Transverse colon (tissue), 4 donors: Measurements from ENCODE around the gene ETNK2. TPM values are rescaled to one million over a fixed set of nuclear protein-coding genes. Genes with fewer than 3 reads are reported as not detected.

ENCODE experiments used
- DNase-seq: peaks from one replicate; pipeline ENCODE4 v3.0.0-alpha.2; 2019
- H3K27ac ChIP-seq, 4 donors: fragments of 200-600 bp; sonication (generic); 2 replicates each; pipeline ENCODE4 v1.5.1; 2016 to 2018; ENCODE audit warnings: inconsistent platforms in 4 of 4
- H3K27me3 ChIP-seq: fragments of 200-600 bp; sonication (generic); 2 replicates; pipeline ENCODE4 v1.5.1; 2017; ENCODE audit warnings: inconsistent platforms
- H3K36me3 ChIP-seq, 4 donors: fragments of 200-600 bp; sonication (generic); 2 replicates each; pipeline ENCODE4 v1.5.1; 2017 to 2019; ENCODE audit warnings: inconsistent platforms in 4 of 4
- H3K4me1 ChIP-seq, 4 donors: fragments of 200-600 bp; sonication (generic); 2 replicates each; pipeline ENCODE4 v1.5.1; 2017 to 2020; ENCODE audit warnings: inconsistent platforms in 4 of 4
- H3K4me3 ChIP-seq, 4 donors: fragments of 200-600 bp; sonication (generic); 1 replicate in 1 of 4; 2 replicates in 3 of 4; pipeline versions ENCODE4 v1.5.1 to v1.6.1; 2017 to 2019; ENCODE audit warnings: inconsistent platforms in 4 of 4
- H3K9me3 ChIP-seq, 2 donors: fragments of 200-600 bp; sonication (generic); 2 replicates each; pipeline ENCODE4 v1.5.1; 2017 to 2019; ENCODE audit warnings: inconsistent platforms in 2 of 2
- CTCF ChIP-seq, 5 experiments: fragments of 200-600 bp in 3 of 5; fragments of 450-650 bp in 2 of 5; sonication (generic) in 3 of 5; IDR thresholded peaks; 1 replicate in 2 of 5; 2 replicates in 3 of 5; pipeline ENCODE4 v1.5.1; 2016 to 2017; ENCODE audit warnings: antibody characterized with exemption in 5 of 5, inconsistent platforms in 3 of 5, mild to moderate bottlenecking in 2 of 5, moderate library complexity in 1 of 5
- EP300 ChIP-seq: sonication (generic); formaldehyde crosslinking; IDR thresholded peaks from one replicate; pipeline ENCODE4 v1.6.1; 2017; ENCODE audit warnings: antibody characterized with exemption, low read depth
- POLR2A ChIP-seq: fragments of 450-650 bp; IDR thresholded peaks from one replicate; pipeline ENCODE4 v1.6.1; 2016; ENCODE audit warnings: antibody characterized with exemption, mild to moderate bottlenecking, moderate library complexity
- POLR2AphosphoS5 ChIP-seq, 3 donors: sonication (generic); formaldehyde crosslinking; IDR thresholded peaks; one replicate each; pipeline ENCODE4 v1.6.1; 2016; ENCODE audit warnings: antibody characterized with exemption in 3 of 3
- WGBS, 2 donors: methylation state at CpG; one replicate each; pipeline ENCODE4 v1.1.5; 2018; ENCODE audit warnings: low coverage in 1 of 2; 5-methylcytosine and 5-hydroxymethylcytosine counted together
- in situ Hi-C, 4 donors: fragments of 200-750 bp; cut with MboI; loops; one replicate each; pipeline versions ENCODE4 v1.15.0 to v1.15.1; 2017; ENCODE audit warnings: low sequenced_read_pairs in 3 of 4, low pct_ligation_motif_present in 1 of 4, low pct_unique_long_range_greater_than_20kb in 1 of 4
- intact Hi-C: fragments of 100-400 bp; cut with DNase I; formaldehyde crosslinking; loops from one replicate; pipeline ENCODE4 v1.15.1; 2023; ENCODE audit warnings: low total_unique reads
- total RNA-seq, 4 donors: library from RNA; depleted of rRNA; stranded (reverse); fragments of >200 nt; gene quantifications; one replicate each; pipeline ENCODE4 v1.1.0, GENCODE V29; 2016

The ETNK2 gene
- total RNA-seq, 4 donors from 2014 or later = 1.9 to 3.7 (median 3.3) TPM; not detected in 1

- Histone ChIP-seq H3K27me3 (no peaks in the 10 kb centered on the region), H3K36me3 (no peaks in the 10 kb centered on the region), H3K27ac (no peak overlapping the region), H3K4me3 (no peak overlapping the region), H3K9me3 (no peaks in the 10 kb centered on the region), H3K4me1 (no peaks in the 10 kb centered on the region)
- WGBS, 2 donors = 68% methylated on average over 2 of the region's 2 CpGs; no CpG with 5 or more reads in 1 of the 2 donors
- DNase-seq = no peak
- in situ Hi-C loops (no loop called here), intact Hi-C loops (no loop called here)
- TF ChIP-seq POLR2AphosphoS5 (IDR thresholded peaks at IDR 0.05) (no peak), CTCF (IDR thresholded peaks at IDR 0.05) (no peak), POLR2A (no peak), EP300 (no peak)
Measured at GRCh38 chr1:204136814-204137213, 15.0 kb downstream of the ETNK2 start.

GRCh38 chr1:204134103-204134502, 17.7 kb downstream of the ETNK2 start:
- Histone ChIP-seq H3K4me1 (peaks cover 6 to 12% (median 6%) of the 10 kb centered on the region in 4 donors), H3K9me3 (no peaks in the 10 kb centered on the region), H3K36me3 (no peaks in the 10 kb centered on the region), H3K4me3 (no peak overlapping the region), H3K27ac (no peak overlapping the region), H3K27me3 (no peaks in the 10 kb centered on the region)
- 68 to 80% methylated on average over 1 to 11 of the region's 11 CpGs for WGBS, 2 donors
- in situ Hi-C loops (no loop called here), intact Hi-C loops (no loop called here)
- TF ChIP-seq POLR2A (no peak), POLR2AphosphoS5 (IDR thresholded peaks at IDR 0.05) (no peak), CTCF (IDR thresholded peaks at IDR 0.05) (no peak), EP300 (no peak)
- DNase-seq = no peak

- Histone ChIP-seq H3K9me3 (no peaks in the 10 kb centered on the region), H3K4me3 (no peak overlapping the region), H3K4me1 (peaks cover 11 to 17% (median 12%) of the 10 kb centered on the region in 4 donors), H3K27ac (no peak overlapping the region), H3K36me3 (no peaks in the 10 kb centered on the region), H3K27me3 (no peaks in the 10 kb centered on the region)
- intact Hi-C loops = loop anchor here (2.0 kb wide), 1 partner anchor 262 kb away; no protein-coding TSS in a partner anchor
- no peak for DNase-seq
- 77 to 81% methylated on average over 5 to 6 of the region's 6 CpGs for WGBS, 2 donors
- in situ Hi-C loops = no loop called here
- TF ChIP-seq EP300 = no peak
- TF ChIP-seq CTCF (IDR thresholded peaks at IDR 0.05) = no peak
- TF ChIP-seq POLR2AphosphoS5 (IDR thresholded peaks at IDR 0.05) = no peak
Measured at GRCh38 chr1:204132718-204133117, 19.1 kb downstream of the ETNK2 start.

GRCh38 chr1:204131978-204132377, 19.9 kb downstream of the ETNK2 start:
- TF ChIP-seq EP300 (no peak), POLR2A (no peak), CTCF (IDR thresholded peaks at IDR 0.05) (no peak), POLR2AphosphoS5 (IDR thresholded peaks at IDR 0.05) (no peak)
- in situ Hi-C loops (no loop called here), intact Hi-C loops (loop anchor here (2.0 kb wide), 2 partner anchors 261 to 271 kb away; partner anchors contain the start of gene SNRPE)
- H3K27me3 ChIP-seq = no peaks in the 10 kb centered on the region
- WGBS, 2 donors = 84 to 95% methylated on average over 3 to 4 of the region's 4 CpGs
- no peak overlapping the region for H3K4me3 ChIP-seq
- H3K27ac ChIP-seq = no peak overlapping the region
- no peaks in the 10 kb centered on the region for H3K36me3 ChIP-seq
- no peak for DNase-seq
- H3K9me3 ChIP-seq = no peaks in the 10 kb centered on the region
- peaks cover 11 to 23% (median 15%) of the 10 kb centered on the region in 4 donors for H3K4me1 ChIP-seq
